ENCODE data around the gene CACTIN. TPM values are rescaled to one million over a fixed set of nuclear protein-coding genes. Genes with fewer than 3 reads are reported as not detected.

Gene CACTIN
- total RNA-seq, 1 experiment from 2014 or later = 25.1 TPM

GRCh38 chr19:3618811-3619630, 7.6 kb downstream of the CACTIN start:
- no peak for TF ChIP-seq CTCF (IDR thresholded peaks at IDR 0.05; ENCODE audit: unreplicated experiment)
- H3K27ac Mint-ChIP-seq (ENCODE audit: low read depth, unreplicated experiment) = no peak overlapping the region
- no peaks in the 10 kb centered on the region for H3K27me3 Mint-ChIP-seq (ENCODE audit: insufficient read depth, unreplicated experiment)
- peaks cover 23% of the 10 kb centered on the region for H3K36me3 Mint-ChIP-seq (ENCODE audit: insufficient read depth, unreplicated experiment)
- peaks cover under 1% of the 10 kb centered on the region for H3K4me1 Mint-ChIP-seq (ENCODE audit: insufficient read depth, unreplicated experiment)
- no peak overlapping the region for H3K4me3 Mint-ChIP-seq (ENCODE audit: unreplicated experiment)
- BruUV-seq (replicated peaks) = no TSS peak
- DNase-seq (ENCODE audit: unreplicated experiment) = no peak
- H3K9me3 Mint-ChIP-seq (ENCODE audit: unreplicated experiment) = no peaks in the 10 kb centered on the region
- CTCF ChIA-PET = interaction anchor here (0.6 to 1.4 kb wide), 8 partner anchors 26 to 363 kb away, joined by 3 to 8 read pairs (median 3); no protein-coding TSS in a partner anchor
- POLR2A ChIA-PET = no interaction called here
- intact Hi-C loops (cut with micrococcal nuclease) = loop anchor here (1.0 kb wide), 1 partner anchor 74 kb away; no protein-coding TSS in a partner anchor

GRCh38 chr19:3618144-3618810, 8.3 kb downstream of the CACTIN start:
- BruUV-seq (replicated peaks) = no TSS peak
- no peaks in the 10 kb centered on the region for H3K27me3 Mint-ChIP-seq (ENCODE audit: insufficient read depth, unreplicated experiment)
- no peaks in the 10 kb centered on the region for H3K9me3 Mint-ChIP-seq (ENCODE audit: unreplicated experiment)
- no peak overlapping the region for H3K27ac Mint-ChIP-seq (ENCODE audit: low read depth, unreplicated experiment)
- ChIA-PET CTCF (interaction anchor here (0.6 to 1.2 kb wide), 5 partner anchors 25 to 79 kb away, joined by 3 to 8 read pairs (median 3); no protein-coding TSS in a partner anchor), POLR2A (no interaction called here)
- intact Hi-C loops (cut with micrococcal nuclease) = loop anchor here (1.0 kb wide), 1 partner anchor 73 kb away; no protein-coding TSS in a partner anchor
- DNase-seq (ENCODE audit: unreplicated experiment) = peak; percentile 49
- no peak overlapping the region for H3K4me3 Mint-ChIP-seq (ENCODE audit: unreplicated experiment)
- peaks cover 25% of the 10 kb centered on the region for H3K36me3 Mint-ChIP-seq (ENCODE audit: insufficient read depth, unreplicated experiment)
- no peaks in the 10 kb centered on the region for H3K4me1 Mint-ChIP-seq (ENCODE audit: insufficient read depth, unreplicated experiment)
- TF ChIP-seq CTCF (IDR thresholded peaks at IDR 0.05; ENCODE audit: unreplicated experiment) = peak; percentile 85

- intact Hi-C loops (cut with micrococcal nuclease) = no loop called here
- no peak for DNase-seq (ENCODE audit: unreplicated experiment)
- Mint-ChIP-seq H3K4me3 (ENCODE audit: unreplicated experiment) (no peak overlapping the region), H3K27ac (ENCODE audit: low read depth, unreplicated experiment) (no peak overlapping the region), H3K4me1 (ENCODE audit: insufficient read depth, unreplicated experiment) (no peaks in the 10 kb centered on the region), H3K9me3 (ENCODE audit: unreplicated experiment) (no peaks in the 10 kb centered on the region), H3K36me3 (ENCODE audit: insufficient read depth, unreplicated experiment) (peaks cover 19% of the 10 kb centered on the region), H3K27me3 (ENCODE audit: insufficient read depth, unreplicated experiment) (no peaks in the 10 kb centered on the region)
- CTCF ChIA-PET = interaction anchor here (0.6 to 1.2 kb wide), 2 partner anchors 18 to 38 kb away, joined by 3 read pairs; no protein-coding TSS in a partner anchor
- BruUV-seq (replicated peaks) = no TSS peak
- POLR2A ChIA-PET = no interaction called here
- TF ChIP-seq CTCF (IDR thresholded peaks at IDR 0.05; ENCODE audit: unreplicated experiment) = no peak
These were observed 9.1 kb downstream of the CACTIN start for GRCh38 chr19:3617463-3617862.

GRCh38 chr19:3615524-3616135, 11.0 kb downstream of the CACTIN start:
- Mint-ChIP-seq H3K4me3 (ENCODE audit: unreplicated experiment) (no peak overlapping the region), H3K27ac (ENCODE audit: low read depth, unreplicated experiment) (no peak overlapping the region), H3K9me3 (ENCODE audit: unreplicated experiment) (no peaks in the 10 kb centered on the region), H3K4me1 (ENCODE audit: insufficient read depth, unreplicated experiment) (no peaks in the 10 kb centered on the region), H3K36me3 (ENCODE audit: insufficient read depth, unreplicated experiment) (peaks cover 12% of the 10 kb centered on the region), H3K27me3 (ENCODE audit: insufficient read depth, unreplicated experiment) (no peaks in the 10 kb centered on the region)
- TF ChIP-seq CTCF (IDR thresholded peaks at IDR 0.05; ENCODE audit: unreplicated experiment) = no peak
- ChIA-PET CTCF (no interaction called here), POLR2A (interaction anchor here (0.9 kb wide), 1 partner anchor 25 kb away, joined by 3 read pairs; no protein-coding TSS in a partner anchor)
- intact Hi-C loops (cut with micrococcal nuclease) = no loop called here
- no peak for DNase-seq (ENCODE audit: unreplicated experiment)
- no TSS peak for BruUV-seq (replicated peaks)
